IMR-90 (cell line): ENCODE measurements around the gene CABP7. TPM values are rescaled to one million over a fixed set of nuclear protein-coding genes. Genes with fewer than 3 reads are reported as not detected.

Experiments
- ATAC-seq: fragments of 200-7000 bp; cut with Tn5 transposase; 2 replicates; pipeline ENCODE4 v1.9.1; 2020; ENCODE audit warnings: low read depth, mild to moderate bottlenecking, moderate library complexity
- BruUV-seq: library from RNA; stranded (reverse); fragments of 400-500 nt; replicated peaks from 2 replicates; lab custom pipeline; 2021; lab: Mats Ljungman, UMichigan
- CTCF ChIA-PET: fragments of 300-600 bp; formaldehyde crosslinking; extraction: SDS; loops from one replicate; lab custom pipeline; 2021; ENCODE audit warnings: antibody characterized with exemption; lab: Yijun Ruan, JAX
- POLR2A ChIA-PET: fragments of 300-600 bp; sonication (Branson Sonifier 250); formaldehyde crosslinking; loops from one replicate; lab custom pipeline; 2022; ENCODE audit warnings: antibody characterized with exemption; ENCODE audit not compliant: unreplicated experiment; lab: Charles Lee
- DNase-seq: peaks from one replicate; pipeline ENCODE4 v3.0.0; 2013
- H2AFZ ChIP-seq: replicated peaks from 2 replicates; pipeline ENCODE3; 2013; ENCODE audit warnings: low read length, mild to moderate bottlenecking; ENCODE audit not compliant: poor library complexity
- H2AK5ac ChIP-seq: 2 replicates; pipeline ENCODE4 v1.6.1; 2013; ENCODE audit warnings: low read depth, low read length, inconsistent platforms
- H2AK9ac ChIP-seq: replicated peaks from 2 replicates; pipeline ENCODE3; 2013; ENCODE audit warnings: mild to moderate bottlenecking, low read depth, low read length, moderate library complexity; ENCODE audit not compliant: poor library complexity
- H2BK120ac ChIP-seq: 2 replicates; pipeline ENCODE4 v1.6.1; 2013; ENCODE audit warnings: low read depth, low read length, inconsistent platforms
- H2BK15ac ChIP-seq: 3 replicates; pipeline ENCODE4 v1.6.1; 2013; ENCODE audit warnings: low read depth, low read length, inconsistent platforms
- H2BK20ac ChIP-seq: 2 replicates; pipeline ENCODE4 v1.6.1; 2013; ENCODE audit warnings: low read depth, mild to moderate bottlenecking, inconsistent platforms, low read length, moderate library complexity
- H2BK5ac ChIP-seq: 2 replicates; pipeline ENCODE4 v1.6.1; 2013; ENCODE audit warnings: mild to moderate bottlenecking, low read depth, low read length, inconsistent platforms; ENCODE audit not compliant: poor library complexity, severe bottlenecking
- H3K14ac ChIP-seq: replicated peaks from 2 replicates; pipeline ENCODE4 v1.6.1; 2013; ENCODE audit warnings: low read depth, low read length, inconsistent platforms
- H3K18ac ChIP-seq: 2 replicates; pipeline ENCODE4 v1.6.1; 2013; ENCODE audit warnings: low read depth, low read length, control low read depth
- H3K23ac ChIP-seq: 2 replicates; pipeline ENCODE4 v1.6.1; 2013; ENCODE audit warnings: low read depth, low read length, inconsistent platforms
- H3K27ac ChIP-seq: 2 replicates; pipeline ENCODE4 v1.5.1; 2013; ENCODE audit warnings: mild to moderate bottlenecking, control low read depth, low read length; ENCODE audit not compliant: insufficient read depth
- H3K27me3 ChIP-seq: 2 replicates; pipeline ENCODE4 v1.6.1; 2013; ENCODE audit warnings: low read length; ENCODE audit not compliant: control insufficient read depth, insufficient read depth
- H3K36me3 ChIP-seq: 2 replicates; pipeline ENCODE4 v1.6.1; 2013; ENCODE audit warnings: low read length, mixed read lengths; ENCODE audit not compliant: control insufficient read depth, insufficient read depth
- H3K4ac ChIP-seq: 2 replicates; pipeline ENCODE4 v1.6.1; 2013; ENCODE audit warnings: low read depth, low read length, inconsistent platforms
- H3K4me1 ChIP-seq: 2 replicates; pipeline ENCODE4 v1.6.1; 2013; ENCODE audit warnings: low read length, mixed read lengths; ENCODE audit not compliant: control insufficient read depth, insufficient read depth
- H3K4me2 ChIP-seq: 2 replicates; pipeline ENCODE4 v1.6.1; 2013; ENCODE audit warnings: low read depth, mild to moderate bottlenecking, control low read depth, low read length, moderate library complexity
- H3K4me3 ChIP-seq: 2 replicates; pipeline ENCODE4 v1.5.1; 2013; ENCODE audit warnings: low read depth, mild to moderate bottlenecking, control low read depth, low read length, moderate library complexity; ENCODE audit not compliant: insufficient read depth
- H3K56ac ChIP-seq: 2 replicates; pipeline ENCODE4 v1.6.1; 2013; ENCODE audit warnings: low read length, inconsistent platforms; ENCODE audit not compliant: insufficient read depth; ENCODE audit errors: extremely low read depth
- H3K79me1 ChIP-seq, 2 experiments: 2 replicates each; pipeline ENCODE4 v1.6.1; 2013; ENCODE audit warnings: low read length in 2 of 2, inconsistent platforms in 1 of 2, low read depth in 1 of 2
- H3K9ac ChIP-seq: 2 replicates; pipeline ENCODE4 v1.6.1; 2013; ENCODE audit warnings: low read depth, low read length, control low read depth
- H3K9me1 ChIP-seq: 2 replicates; pipeline ENCODE4 v1.6.1; 2013; ENCODE audit warnings: low read length, inconsistent platforms; ENCODE audit not compliant: insufficient read depth
- H3K9me3 ChIP-seq: 2 replicates; pipeline ENCODE4 v1.6.1; 2013; ENCODE audit warnings: low read length; ENCODE audit not compliant: control insufficient read depth, insufficient read depth
- H4K20me1 ChIP-seq: 2 replicates; pipeline ENCODE4 v1.6.1; 2013; ENCODE audit warnings: low read length, inconsistent platforms; ENCODE audit not compliant: insufficient read depth
- H4K5ac ChIP-seq: 2 replicates; pipeline ENCODE4 v1.6.1; 2013; ENCODE audit warnings: mild to moderate bottlenecking, low read depth, low read length, control low read depth
- H4K8ac ChIP-seq, 2 experiments: 2 replicates each; pipeline ENCODE4 v1.6.1; 2013; ENCODE audit warnings: low read depth in 2 of 2, low read length in 2 of 2, control low read depth in 1 of 2, inconsistent platforms in 1 of 2
- H4K91ac ChIP-seq: 2 replicates; pipeline ENCODE4 v1.6.1; 2013; ENCODE audit warnings: low read depth, low read length, inconsistent platforms; ENCODE audit not compliant: insufficient read depth
- BHLHE40 ChIP-seq: fragments of 150-350 bp; IDR thresholded peaks from 2 replicates; pipeline ENCODE4 v1.6.1; 2016; ENCODE audit warnings: mild to moderate bottlenecking, low read depth, low read length
- CEBPB ChIP-seq: IDR thresholded peaks from 2 replicates; pipeline ENCODE4 v1.6.1; 2012; ENCODE audit warnings: low read depth, low read length, improper control_type of control experiment
- CHD1 ChIP-seq: IDR thresholded peaks from 2 replicates; pipeline ENCODE4 v1.6.1; 2012; ENCODE audit warnings: low read depth, low read length, improper control_type of control experiment
- CTCF ChIP-seq: conservative IDR thresholded peaks from 2 replicates; pipeline ENCODE4 v1.5.1; 2012; ENCODE audit warnings: mild to moderate bottlenecking, low read depth, low read length, improper control_type of control experiment
- FOS ChIP-seq: fragments of 150-350 bp; IDR thresholded peaks from 2 replicates; pipeline ENCODE4 v1.6.1; 2016; ENCODE audit warnings: low read depth, low read length
- MAFK ChIP-seq: IDR thresholded peaks from 2 replicates; pipeline ENCODE4 v1.6.1; 2012; ENCODE audit warnings: low read depth, low read length, improper control_type of control experiment
- MAZ ChIP-seq: IDR thresholded peaks from 2 replicates; pipeline ENCODE4 v1.6.1; 2012; ENCODE audit warnings: low read depth, mild to moderate bottlenecking, low read length, improper control_type of control experiment, moderate library complexity, borderline replicate concordance
- MXI1 ChIP-seq: IDR thresholded peaks from 2 replicates; pipeline ENCODE4 v1.6.1; 2012; ENCODE audit warnings: low read depth, mild to moderate bottlenecking, low read length, moderate library complexity, borderline replicate concordance
- NFE2L2 ChIP-seq: fragments of 150-350 bp; IDR thresholded peaks from 2 replicates; pipeline ENCODE4 v1.6.1; 2016; ENCODE audit warnings: low read depth, mild to moderate bottlenecking, low read length
- POLR2A ChIP-seq: IDR thresholded peaks from 2 replicates; pipeline ENCODE4 v1.6.1; 2012; ENCODE audit warnings: mild to moderate bottlenecking, low read depth, low read length
- RAD21 ChIP-seq: IDR thresholded peaks from 2 replicates; pipeline ENCODE4 v1.6.1; 2012; ENCODE audit warnings: low read length, improper control_type of control experiment
- RFX5 ChIP-seq: IDR thresholded peaks from 2 replicates; pipeline ENCODE4 v1.8.0; 2012; ENCODE audit warnings: low read depth, mild to moderate bottlenecking, low read length, moderate library complexity
- SMC3 ChIP-seq: fragments of 150-350 bp; IDR thresholded peaks from 2 replicates; pipeline ENCODE4 v1.6.1; 2016; ENCODE audit warnings: low read depth, mild to moderate bottlenecking, antibody characterized with exemption, low read length, moderate library complexity
- WGBS, 2 experiments: methylation state at CpG; one replicate each; pipeline versions ENCODE4 v1.1.5 to v1.1.7; 2013; ENCODE audit warnings: missing lambda C conversion rate in 2 of 2; ENCODE audit not compliant: insufficient read length in 1 of 2; ENCODE audit errors: extremely low coverage in 2 of 2; 5-methylcytosine and 5-hydroxymethylcytosine counted together
- dilution Hi-C: fragments of 300-500 bp; cut with HindIII; formaldehyde crosslinking; loops from one replicate; pipeline ENCODE4 v1.14.3; 2018; ENCODE audit warnings: low sequenced_read_pairs; ENCODE audit not compliant: unreplicated experiment
- in situ Hi-C: fragments of 300-500 bp; cut with MboI; formaldehyde crosslinking; loops from 3 replicates; pipeline ENCODE4 v1.14.3; 2019; ENCODE audit warnings: low sequenced_read_pairs, inconsistent platforms, mixed read lengths
- intact Hi-C: fragments of 100-400 bp; cut with micrococcal nuclease; formaldehyde crosslinking; loops from 2 replicates; pipeline ENCODE4 v1.10.0; 2022
- polyA plus RNA-seq, 3 experiments: library from polyadenylated mRNA; depleted of rRNA; stranded (reverse); fragments of >200 nt; gene quantifications; 2 replicates each; pipeline ENCODE4 v1.2.3, GENCODE V29; 2012; ENCODE audit warnings: low replicate concordance in 1 of 3
- total RNA-seq: library from RNA; depleted of rRNA; stranded (reverse); fragments of >200 nt; gene quantifications from 2 replicates; pipeline ENCODE4 v1.2.3, GENCODE V29; 2012
- TF ChIP-seq, protein P1 (sequence below): fragments of 150-350 bp; IDR thresholded peaks from 2 replicates; pipeline ENCODE4 v1.6.1; 2017; ENCODE audit warnings: mild to moderate bottlenecking, antibody characterized with exemption, low read length, low read depth
- TF ChIP-seq, protein P2 (sequence below): fragments of 150-350 bp; IDR thresholded peaks from 2 replicates; pipeline ENCODE4 v1.6.1; 2016; ENCODE audit warnings: low read depth, mild to moderate bottlenecking, low read length, moderate library complexity, borderline replicate concordance

Gene CABP7
- total and polyA plus RNA-seq, 2 of the 4 experiments (the other 2 are of a cell fraction) = under 0.01 to 0.03 TPM

GRCh38 chr22:29765905-29766631 lies 46.3 kb downstream of the CABP7 start:
- Histone ChIP-seq H2BK15ac (no peak overlapping the region; the same call in 2 of the 3 replicates), H3K4ac (peak overlapping the region; percentile 89), H3K56ac (peak overlapping the region; percentile 73), H3K36me3 (peaks cover 12% of the 10 kb centered on the region), H4K91ac (peak overlapping the region; percentile 87), H3K18ac (no peak overlapping the region), H2AFZ (peak overlapping the region; percentile 99), H3K9me3 (no peaks in the 10 kb centered on the region), H4K8ac (peak overlapping the region; percentile 89 to 95), H3K4me1 (peaks cover 4% of the 10 kb centered on the region; the same call in 1 of the 2 replicates), H3K27ac (peak overlapping the region; percentile 69), H3K4me2 (peak overlapping the region; percentile 85), H3K27me3 (no peaks in the 10 kb centered on the region), H2BK20ac (no peak overlapping the region), H3K79me1 (peaks cover 22 to 72% of the 10 kb centered on the region in 2 experiments), H3K14ac (peak overlapping the region; percentile 93), H2AK9ac (peak overlapping the region; percentile 93), H4K5ac (peak overlapping the region; percentile 68), H3K9me1 (peaks cover 9% of the 10 kb centered on the region), H3K23ac (peak overlapping the region; percentile 87), H3K4me3 (peak overlapping the region; percentile 80), H4K20me1 (peaks cover 5% of the 10 kb centered on the region), H3K9ac (peak overlapping the region; percentile 81), H2BK5ac (peak overlapping the region; percentile 64), H2BK120ac (no peak overlapping the region), H2AK5ac (peak overlapping the region; percentile 66)
- WGBS, 2 experiments = 76% methylated on average over 4 of the region's 15 CpGs; no CpG with 5 or more reads in 1 of the 2 experiments
- intact Hi-C loops = no loop called here
- in situ Hi-C loops = no loop called here
- DNase-seq = no peak
- BruUV-seq = no TSS peak
- POLR2A ChIA-PET = no interaction called here
- dilution Hi-C loops = no loop called here
- CTCF ChIA-PET = no interaction called here
- peak; percentile 2; the same call in 1 of the 2 replicates for ATAC-seq
- TF ChIP-seq NFE2L2 (no peak), CEBPB (no peak), MXI1 (no peak), POLR2A (no peak), RFX5 (no peak), FOS (no peak), RAD21 (no peak), CTCF (no peak), BHLHE40 (no peak), SMC3 (no peak), CHD1 (no peak), MAZ (no peak), MAFK (no peak)
- TF ChIP-seq, protein P1, sequence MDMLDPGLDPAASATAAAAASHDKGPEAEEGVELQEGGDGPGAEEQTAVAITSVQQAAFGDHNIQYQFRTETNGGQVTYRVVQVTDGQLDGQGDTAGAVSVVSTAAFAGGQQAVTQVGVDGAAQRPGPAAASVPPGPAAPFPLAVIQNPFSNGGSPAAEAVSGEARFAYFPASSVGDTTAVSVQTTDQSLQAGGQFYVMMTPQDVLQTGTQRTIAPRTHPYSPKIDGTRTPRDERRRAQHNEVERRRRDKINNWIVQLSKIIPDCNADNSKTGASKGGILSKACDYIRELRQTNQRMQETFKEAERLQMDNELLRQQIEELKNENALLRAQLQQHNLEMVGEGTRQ = no peak
- TF ChIP-seq, protein P2, sequence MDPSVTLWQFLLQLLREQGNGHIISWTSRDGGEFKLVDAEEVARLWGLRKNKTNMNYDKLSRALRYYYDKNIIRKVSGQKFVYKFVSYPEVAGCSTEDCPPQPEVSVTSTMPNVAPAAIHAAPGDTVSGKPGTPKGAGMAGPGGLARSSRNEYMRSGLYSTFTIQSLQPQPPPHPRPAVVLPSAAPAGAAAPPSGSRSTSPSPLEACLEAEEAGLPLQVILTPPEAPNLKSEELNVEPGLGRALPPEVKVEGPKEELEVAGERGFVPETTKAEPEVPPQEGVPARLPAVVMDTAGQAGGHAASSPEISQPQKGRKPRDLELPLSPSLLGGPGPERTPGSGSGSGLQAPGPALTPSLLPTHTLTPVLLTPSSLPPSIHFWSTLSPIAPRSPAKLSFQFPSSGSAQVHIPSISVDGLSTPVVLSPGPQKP = no peak
